NCI-H2029 (cell line): Measurements from ENCODE around the gene SMAP2.
"Not testable (repeated sequence)": the region's sequence is repeated elsewhere in the genome, so short reads cannot be mapped to it uniquely, and the experiment has no call there.

Source experiments
- DNase-seq: peaks from one replicate; lab custom pipeline; 2025; lab: John Stamatoyannopoulos, UW

SMAP2 gene

DNA sequence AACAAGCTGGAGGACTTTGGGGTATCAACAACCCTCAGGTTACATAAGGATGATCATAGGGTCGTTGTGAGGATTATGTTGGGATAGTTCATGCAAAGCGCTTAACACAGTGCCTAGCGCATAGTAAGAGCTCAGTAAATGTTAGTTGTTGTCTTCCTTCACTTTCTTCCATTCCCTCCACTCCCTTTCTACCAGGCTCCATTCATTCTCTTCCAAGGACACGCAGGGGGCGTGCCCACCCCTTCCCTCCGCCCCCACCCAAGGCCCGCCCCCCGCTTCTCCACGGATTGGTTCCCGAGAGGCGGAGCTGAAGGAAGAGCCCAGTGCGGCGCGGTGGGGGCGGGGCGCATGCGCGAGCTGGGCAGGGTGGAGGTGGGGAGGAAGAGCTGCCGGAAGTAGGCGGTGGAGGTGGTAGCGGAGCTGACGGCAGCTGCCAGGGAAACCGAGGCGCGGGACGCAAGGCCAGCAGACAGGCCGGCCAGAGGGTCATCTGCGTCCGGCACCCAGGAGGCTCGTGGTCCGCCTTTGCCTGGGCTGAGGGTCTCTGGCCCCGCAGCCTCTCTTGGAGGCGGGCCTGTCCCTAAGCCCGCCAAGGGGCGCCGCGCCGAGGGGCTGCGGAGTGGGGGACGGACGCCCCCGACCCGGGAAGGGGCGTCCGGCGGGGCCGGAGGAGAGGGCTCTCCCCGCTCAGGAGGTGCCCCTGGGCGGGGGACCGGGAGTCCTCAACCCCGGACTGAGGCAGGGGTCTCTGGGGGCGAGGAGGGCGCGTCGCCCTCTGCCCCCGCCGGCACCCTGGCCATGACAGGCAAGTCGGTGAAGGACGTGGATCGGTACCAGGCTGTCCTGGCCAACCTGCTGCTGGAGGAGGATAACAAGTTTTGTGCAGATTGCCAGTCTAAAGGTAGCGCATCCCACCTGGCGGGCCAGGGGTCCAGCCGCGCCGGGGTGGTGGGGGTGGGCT lies at the start of gene SMAP2:
Gene SMAP2 (plus strand): TSS at position 405 of the 961 bp plus-strand sequence. CDS start 394 bp downstream, at position 799.
- peak; percentile 100 for DNase-seq

GRCh38 chr1:40331403-40331802 lies 42.1 kb upstream of the SMAP2 start:
- DNase-seq: not testable (repeated sequence)

- no peak for DNase-seq
Observed at GRCh38 chr1:40332695-40333094, 40.8 kb upstream of the SMAP2 start.

- DNase-seq: no peak
Observed at GRCh38 chr1:40337443-40337842, 36.1 kb upstream of the SMAP2 start.

- DNase-seq: peak; percentile 99
Observed at GRCh38 chr1:40338745-40339419, 34.6 kb upstream of the SMAP2 start.

- peak; percentile 74 for DNase-seq
Observed at GRCh38 chr1:40339420-40340323, 33.9 kb upstream of the SMAP2 start.

DNA sequence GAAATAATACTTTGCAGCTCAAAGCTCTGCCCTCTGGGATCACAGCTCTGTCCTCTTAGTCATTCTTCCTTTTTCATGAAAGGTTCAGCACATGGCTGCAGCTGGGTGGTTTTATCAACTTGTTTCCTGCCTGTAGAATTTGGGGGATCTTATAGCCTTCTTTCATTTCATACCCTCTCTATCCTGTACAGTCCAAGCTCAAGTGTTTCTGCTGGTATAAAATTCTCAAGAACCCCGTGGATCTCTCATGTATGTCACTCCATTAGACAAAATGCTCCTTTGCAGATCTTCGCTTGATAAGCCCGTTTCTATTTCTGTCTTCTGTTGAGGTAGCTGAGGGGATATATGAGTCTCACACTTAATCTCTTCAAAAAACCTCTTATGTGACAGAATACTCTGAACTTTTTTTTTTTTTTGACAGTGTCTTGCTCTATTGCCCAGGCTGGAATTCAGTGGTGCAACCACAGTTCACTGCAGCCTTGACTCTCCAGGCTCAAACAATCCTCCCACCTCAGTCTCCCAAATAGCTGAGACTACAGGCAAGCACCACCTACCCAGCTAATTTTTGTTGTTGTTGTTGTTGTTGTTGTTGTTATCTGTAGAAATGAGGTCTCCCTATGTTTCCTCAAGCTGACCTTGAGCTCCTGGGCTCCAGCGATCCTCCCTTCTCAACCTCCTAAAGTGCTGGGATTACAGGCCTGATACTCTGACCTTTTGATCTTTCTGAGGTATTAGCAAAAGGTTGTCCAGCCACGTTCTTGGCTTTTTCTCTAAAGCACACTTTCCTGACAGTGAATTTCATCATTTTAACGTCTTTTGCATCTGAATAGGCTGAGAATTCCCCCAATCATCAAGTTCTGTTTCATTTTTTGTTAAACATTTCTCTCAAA lies 31.8 kb upstream of the SMAP2 start:
- DNase-seq: no peak

DNA sequence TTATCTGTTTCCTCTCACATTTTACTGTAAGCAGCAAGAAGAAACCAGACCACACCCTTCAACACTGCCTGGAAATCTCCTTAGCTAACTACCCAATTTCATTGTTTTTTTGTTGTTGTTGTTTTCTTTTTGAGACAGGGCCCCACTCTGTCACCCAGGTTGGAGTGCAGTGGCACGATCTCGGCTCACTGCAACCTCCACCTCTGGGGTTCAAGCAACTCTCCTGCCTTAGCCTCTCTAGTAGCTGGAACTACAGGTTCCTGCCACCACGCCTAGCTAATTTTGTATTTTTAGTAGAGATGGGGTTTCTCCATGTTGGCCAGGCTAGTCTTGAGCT lies 31.2 kb upstream of the SMAP2 start:
- DNase-seq: not testable (repeated sequence)

DNA sequence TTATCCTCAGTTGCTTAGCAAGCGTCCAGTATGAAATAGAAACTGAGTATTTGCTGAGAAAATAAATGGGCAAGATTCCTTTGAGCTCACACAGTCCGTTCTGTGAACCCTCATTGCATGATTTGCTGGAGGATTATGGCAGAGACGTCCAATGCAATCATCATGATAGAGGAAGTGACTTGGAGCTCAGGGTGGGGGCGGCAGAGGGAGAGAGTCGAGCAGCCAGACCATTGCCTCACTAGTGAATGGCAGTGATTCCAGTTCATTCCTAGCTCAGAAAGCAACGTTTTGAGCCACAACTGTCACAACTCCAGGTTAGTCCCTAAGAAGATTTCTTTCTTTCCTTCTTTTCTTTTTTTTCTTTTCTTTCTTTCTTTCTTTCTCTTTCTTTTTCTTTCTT lies 28.9 kb upstream of the SMAP2 start:
- DNase-seq: no peak

DNA sequence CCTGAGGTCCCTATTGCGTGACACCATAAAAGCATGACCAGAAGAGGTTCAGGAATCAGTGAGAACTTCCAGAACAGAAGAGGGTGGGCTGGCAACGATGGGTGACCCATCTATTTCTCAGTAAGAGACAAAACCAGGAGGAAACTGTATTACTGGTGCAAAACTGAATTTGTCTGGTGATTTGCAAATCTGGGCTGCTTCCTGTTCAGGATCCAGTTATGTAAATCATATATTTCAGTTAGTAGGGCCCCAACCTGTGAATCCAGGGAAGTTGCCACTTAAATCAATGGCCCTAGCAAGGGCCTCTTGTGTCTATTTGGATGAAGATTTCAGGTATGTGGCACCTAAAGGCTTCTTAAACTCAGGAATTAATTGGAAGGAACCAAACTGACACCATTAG lies 23.1 kb upstream of the SMAP2 start:
- no peak for DNase-seq

- no peak for DNase-seq
Observed at GRCh38 chr1:40351124-40351523, 22.4 kb upstream of the SMAP2 start.

DNA sequence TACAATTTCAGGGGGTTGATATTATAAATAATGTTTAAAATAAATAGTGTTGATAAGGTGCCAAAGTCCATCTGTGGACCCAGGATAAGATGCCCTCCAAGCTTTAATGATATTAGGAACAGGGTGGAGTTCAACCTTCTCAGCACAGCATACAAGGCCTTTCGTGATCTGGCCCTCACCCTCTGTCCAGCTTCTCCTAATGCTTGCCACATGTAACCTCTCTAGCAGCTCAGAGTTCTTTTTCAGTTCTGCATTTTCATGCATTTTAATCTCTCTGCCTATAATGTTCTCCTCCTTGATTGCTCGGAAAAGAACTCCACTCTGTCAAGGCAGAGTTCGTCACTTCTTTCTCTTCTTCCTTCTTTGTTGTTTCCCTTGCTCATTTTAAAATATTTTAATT lies 21.4 kb upstream of the SMAP2 start:
- no peak for DNase-seq

GRCh38 chr1:40353082-40353481 lies 20.4 kb upstream of the SMAP2 start:
- no peak for DNase-seq

- no peak for DNase-seq
Observed at GRCh38 chr1:40357625-40358024, 15.9 kb upstream of the SMAP2 start.

DNA sequence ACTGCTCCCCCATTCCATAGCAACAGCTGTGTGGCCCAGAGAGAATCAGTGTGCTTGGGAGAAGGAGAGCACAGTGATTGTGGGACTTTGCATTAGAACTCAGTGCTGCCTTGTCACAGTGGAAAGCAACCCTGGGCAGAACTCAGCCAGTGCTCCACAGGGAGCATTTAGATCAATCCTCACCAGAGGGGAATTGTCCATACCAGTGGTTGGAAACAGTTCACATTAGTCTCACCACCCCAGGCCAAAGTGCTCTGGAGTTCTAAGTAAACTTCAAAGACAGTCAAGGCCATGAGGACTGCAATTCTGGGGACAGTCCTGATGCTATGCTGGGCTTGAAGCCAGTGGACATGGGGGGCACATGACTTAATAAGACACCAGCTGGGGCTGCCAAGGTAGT lies 12.9 kb upstream of the SMAP2 start:
- no peak for DNase-seq

DNA sequence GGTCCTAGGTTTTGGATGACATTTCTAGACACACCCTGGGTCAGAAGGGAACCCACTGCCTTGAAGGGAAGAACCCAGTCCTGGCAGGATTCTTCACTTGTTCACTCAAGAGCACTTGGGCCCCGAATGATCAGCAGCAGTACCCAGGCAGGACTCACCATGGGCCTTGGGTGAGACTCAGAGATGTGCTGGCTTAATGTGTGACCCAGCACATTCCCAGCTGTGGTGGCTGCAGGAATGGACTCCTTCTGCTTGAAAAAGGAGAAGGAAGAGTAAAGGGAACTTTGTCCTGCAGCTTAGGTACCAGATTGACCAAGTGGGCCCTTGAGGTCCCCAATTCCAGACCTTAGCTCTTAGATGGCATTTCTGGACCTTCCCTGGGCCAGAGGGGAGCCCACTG lies 12.3 kb upstream of the SMAP2 start:
- DNase-seq: no peak

GRCh38 chr1:40361637-40362036 lies 11.9 kb upstream of the SMAP2 start:
- no peak for DNase-seq

DNA sequence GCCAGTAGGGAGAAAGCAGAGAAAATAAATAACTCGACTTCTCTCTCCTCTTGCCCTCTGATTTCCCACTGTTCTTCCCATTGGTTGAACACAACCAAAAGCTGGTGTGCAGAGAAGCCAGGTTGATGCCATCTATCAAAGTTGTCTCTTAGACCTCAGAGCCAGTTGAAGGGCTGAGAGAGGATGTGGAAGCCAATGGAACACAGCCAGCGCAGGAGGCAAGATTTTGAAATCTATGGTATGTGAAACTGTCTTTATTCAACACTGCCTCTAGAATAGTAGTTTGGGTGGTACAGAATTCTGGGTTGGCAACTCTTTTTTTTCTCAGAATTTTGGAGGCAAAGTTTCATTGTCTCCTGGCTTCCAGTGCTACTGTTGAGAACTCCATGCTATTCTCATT lies 11.3 kb upstream of the SMAP2 start:
- no peak for DNase-seq

- no peak for DNase-seq
Observed at GRCh38 chr1:40362699-40363098, 10.8 kb upstream of the SMAP2 start.

GRCh38 chr1:40363721-40364120 lies 9.8 kb upstream of the SMAP2 start:
- DNase-seq: no peak

GRCh38 chr1:40371707-40372258 lies 1.7 kb upstream of the SMAP2 start:
- DNase-seq: no peak
